Measurements from ENCODE around the gene PPP1R26. TPM values are rescaled to one million over a fixed set of nuclear protein-coding genes. Genes with fewer than 3 reads are reported as not detected.
"Not testable (repeated sequence)": the region's sequence is repeated elsewhere in the genome, so short reads cannot be mapped to it uniquely, and the experiment has no call there.

The PPP1R26 gene
- total and polyA plus RNA-seq, 4 donors = 16.1 to 37.8 (median 28.4) TPM

DNA sequence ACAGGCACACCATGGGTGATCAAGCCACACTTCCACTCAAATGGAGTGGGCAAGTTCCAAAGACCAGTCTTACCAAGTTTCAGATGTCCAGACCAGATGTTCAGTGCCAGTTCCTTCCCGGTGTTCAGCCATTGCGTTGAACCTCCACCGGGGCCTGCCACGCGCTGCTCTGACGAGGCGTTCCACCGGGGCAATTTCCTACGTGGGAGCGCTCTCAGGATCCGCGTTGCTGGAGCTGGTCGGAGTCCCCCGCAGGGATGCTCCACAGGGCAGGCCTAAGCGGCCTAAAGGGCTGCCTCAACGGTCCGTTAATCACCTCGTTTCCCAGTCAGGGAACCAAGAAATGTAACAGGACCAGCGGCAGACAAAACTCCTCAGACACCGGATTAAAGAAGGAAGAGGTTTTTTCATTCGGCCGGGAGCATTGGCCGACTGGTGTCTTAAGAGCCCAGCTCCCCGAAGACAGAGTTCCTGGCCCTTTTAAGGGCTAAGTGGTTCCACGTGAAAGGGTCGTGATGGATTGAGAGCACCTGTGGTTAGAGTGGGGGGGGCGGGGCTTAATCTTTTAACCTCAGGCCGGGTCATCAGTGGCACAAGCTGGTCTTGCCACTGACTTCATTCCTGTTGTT lies 35.7 kb upstream of the PPP1R26 start:
- no peaks in the 10 kb centered on the region for H3K9me3 ChIP-seq (ENCODE audit: control insufficient read depth, insufficient read depth, low read length)
- DNase-seq (ENCODE audit: low read depth in 4 of 6, low spot score in 6 of 6) = no peak
- WGBS (ENCODE audit: insufficient coverage) = 78% methylated on average over 26 of the region's 28 CpGs
- H3K4me1 ChIP-seq (ENCODE audit: control insufficient read depth, insufficient read depth, low read length) = peaks cover 3% of the 10 kb centered on the region
- H3K27me3 ChIP-seq (ENCODE audit: control insufficient read depth, insufficient read depth, low read length) = no peaks in the 10 kb centered on the region
- no peaks in the 10 kb centered on the region for H3K36me3 ChIP-seq (ENCODE audit: control insufficient read depth, insufficient read depth, low read length)
- no peak overlapping the region for H3K27ac ChIP-seq (ENCODE audit: low read depth, low read length)
- no peak overlapping the region for H3K4me3 ChIP-seq (ENCODE audit: low read depth, low read length)

- Histone ChIP-seq H3K27ac (ENCODE audit: low read depth, low read length) (no peak overlapping the region), H3K36me3 (ENCODE audit: control insufficient read depth, insufficient read depth, low read length) (no peaks in the 10 kb centered on the region), H3K9me3 (ENCODE audit: control insufficient read depth, insufficient read depth, low read length) (no peaks in the 10 kb centered on the region), H3K4me1 (ENCODE audit: control insufficient read depth, insufficient read depth, low read length) (no peaks in the 10 kb centered on the region), H3K4me3 (ENCODE audit: low read depth, low read length) (no peak overlapping the region), H3K27me3 (ENCODE audit: control insufficient read depth, insufficient read depth, low read length) (no peaks in the 10 kb centered on the region)
- no peak for DNase-seq (ENCODE audit: low read depth in 4 of 6, low spot score in 6 of 6)
- 91% methylated on average over 11 of the region's 12 CpGs for WGBS (ENCODE audit: insufficient coverage)
These were observed 32.5 kb upstream of the PPP1R26 start for GRCh38 chr9:135447126-135447525.

- H3K27ac ChIP-seq (ENCODE audit: low read depth, low read length) = no peak overlapping the region
- no peaks in the 10 kb centered on the region for H3K4me1 ChIP-seq (ENCODE audit: control insufficient read depth, insufficient read depth, low read length)
- DNase-seq (ENCODE audit: low read depth in 4 of 6, low spot score in 6 of 6) = peak in 1 of 6 donors; percentile 31
- no peaks in the 10 kb centered on the region for H3K36me3 ChIP-seq (ENCODE audit: control insufficient read depth, insufficient read depth, low read length)
- H3K27me3 ChIP-seq (ENCODE audit: control insufficient read depth, insufficient read depth, low read length) = no peaks in the 10 kb centered on the region
- WGBS (ENCODE audit: insufficient coverage) = 75% methylated on average over 9 of the region's 11 CpGs
- no peak overlapping the region for H3K4me3 ChIP-seq (ENCODE audit: low read depth, low read length)
- H3K9me3 ChIP-seq (ENCODE audit: control insufficient read depth, insufficient read depth, low read length) = no peaks in the 10 kb centered on the region
These were observed 30.9 kb upstream of the PPP1R26 start for GRCh38 chr9:135448663-135449100.

- H3K4me3 ChIP-seq (ENCODE audit: low read depth, low read length); H3K27me3 ChIP-seq (ENCODE audit: control insufficient read depth, insufficient read depth, low read length); H3K27ac ChIP-seq (ENCODE audit: low read depth, low read length); DNase-seq (ENCODE audit: low read depth in 4 of 6, low spot score in 6 of 6); H3K4me1 ChIP-seq (ENCODE audit: control insufficient read depth, insufficient read depth, low read length); H3K9me3 ChIP-seq (ENCODE audit: control insufficient read depth, insufficient read depth, low read length); H3K36me3 ChIP-seq (ENCODE audit: control insufficient read depth, insufficient read depth, low read length): not testable (repeated sequence)
- 83% methylated on average over 6 of the region's 11 CpGs for WGBS (ENCODE audit: insufficient coverage)
These were observed 30.1 kb upstream of the PPP1R26 start for GRCh38 chr9:135449532-135449931.

- 97% methylated on average over 7 of the region's 10 CpGs for WGBS (ENCODE audit: insufficient coverage)
- no peak for DNase-seq (ENCODE audit: low read depth in 4 of 6, low spot score in 6 of 6)
These were observed 28.6 kb upstream of the PPP1R26 start for GRCh38 chr9:135450956-135451355.

GRCh38 chr9:135451909-135452308 lies 27.7 kb upstream of the PPP1R26 start:
- H3K9me3 ChIP-seq (ENCODE audit: control insufficient read depth, insufficient read depth, low read length); H3K27ac ChIP-seq (ENCODE audit: low read depth, low read length); H3K36me3 ChIP-seq (ENCODE audit: control insufficient read depth, insufficient read depth, low read length); H3K4me1 ChIP-seq (ENCODE audit: control insufficient read depth, insufficient read depth, low read length); H3K4me3 ChIP-seq (ENCODE audit: low read depth, low read length); DNase-seq (ENCODE audit: low read depth in 4 of 6, low spot score in 6 of 6); H3K27me3 ChIP-seq (ENCODE audit: control insufficient read depth, insufficient read depth, low read length): not testable (repeated sequence)
- WGBS (ENCODE audit: insufficient coverage) = 80% methylated on average over 5 of the region's 7 CpGs

More at GRCh38 chr9:135450956-135451355, 28.6 kb upstream of the PPP1R26 start:
- H3K4me3 ChIP-seq (ENCODE audit: low read depth, low read length) = no peak overlapping the region
- no peaks in the 10 kb centered on the region for H3K36me3 ChIP-seq (ENCODE audit: control insufficient read depth, insufficient read depth, low read length)
- H3K27me3 ChIP-seq (ENCODE audit: control insufficient read depth, insufficient read depth, low read length) = no peaks in the 10 kb centered on the region
- H3K9me3 ChIP-seq (ENCODE audit: control insufficient read depth, insufficient read depth, low read length) = no peaks in the 10 kb centered on the region
- H3K27ac ChIP-seq (ENCODE audit: low read depth, low read length) = no peak overlapping the region
- H3K4me1 ChIP-seq (ENCODE audit: control insufficient read depth, insufficient read depth, low read length) = no peaks in the 10 kb centered on the region

DNA sequence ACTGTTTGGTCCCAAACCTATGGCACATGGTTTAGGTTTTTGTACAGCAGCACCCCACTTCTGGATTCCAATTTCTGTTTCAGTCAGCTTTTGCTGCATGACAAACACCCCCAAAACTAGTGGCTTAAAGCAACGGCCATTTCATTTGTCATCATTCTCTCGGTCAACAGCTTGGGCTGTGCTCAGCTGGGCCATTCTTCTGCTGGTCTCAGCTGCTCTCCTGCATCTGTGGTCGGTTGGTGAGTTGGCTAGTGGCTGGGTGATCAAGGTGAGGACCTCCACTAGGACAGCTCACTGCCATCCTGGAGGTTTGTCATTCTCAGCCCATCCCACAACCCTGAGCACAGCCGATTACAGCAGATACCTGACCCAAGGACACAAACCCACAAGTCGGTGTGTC lies 24.8 kb upstream of the PPP1R26 start:
- 100% methylated on average over 3 of the region's 5 CpGs for WGBS (ENCODE audit: insufficient coverage)

DNA sequence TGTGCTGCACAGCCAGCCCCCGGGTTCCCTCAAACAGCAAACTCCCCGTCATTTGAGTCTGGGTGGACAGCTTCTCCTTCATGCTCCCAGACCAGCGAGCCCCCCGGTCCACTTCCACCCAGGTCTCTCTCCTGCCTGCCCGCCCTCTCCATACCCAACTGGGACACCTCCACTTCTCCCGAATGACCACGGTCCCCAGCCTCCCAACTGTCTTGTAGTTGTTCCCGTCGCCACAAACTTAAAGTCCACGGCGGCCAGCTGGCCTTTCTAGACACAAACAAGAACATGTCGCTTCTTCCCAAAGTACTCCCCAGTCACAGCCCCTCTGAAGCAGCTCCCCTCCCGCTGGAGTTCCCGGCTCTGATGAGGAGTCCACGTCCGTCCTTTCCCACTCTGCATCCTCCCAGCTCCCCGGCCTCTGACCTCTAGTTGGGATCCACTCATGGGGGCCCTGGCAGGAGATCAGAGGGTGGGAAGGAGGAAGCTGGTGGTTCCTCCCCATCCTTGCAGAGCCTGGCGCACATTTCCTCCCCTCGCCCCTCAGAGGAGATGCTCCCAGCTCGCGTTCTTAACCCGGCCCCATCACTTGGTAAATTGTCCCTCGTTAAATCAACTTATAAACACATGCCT lies 24.1 kb upstream of the PPP1R26 start:
- no peaks in the 10 kb centered on the region for H3K27me3 ChIP-seq (ENCODE audit: control insufficient read depth, insufficient read depth, low read length)
- no peak overlapping the region for H3K27ac ChIP-seq (ENCODE audit: low read depth, low read length)
- no peaks in the 10 kb centered on the region for H3K9me3 ChIP-seq (ENCODE audit: control insufficient read depth, insufficient read depth, low read length)
- no peak overlapping the region for H3K4me3 ChIP-seq (ENCODE audit: low read depth, low read length)
- DNase-seq (ENCODE audit: low read depth in 4 of 6, low spot score in 6 of 6) = no peak
- WGBS (ENCODE audit: insufficient coverage) = 89% methylated on average over 13 of the region's 23 CpGs
- peaks cover 5% of the 10 kb centered on the region for H3K4me1 ChIP-seq (ENCODE audit: control insufficient read depth, insufficient read depth, low read length)
- H3K36me3 ChIP-seq (ENCODE audit: control insufficient read depth, insufficient read depth, low read length) = no peaks in the 10 kb centered on the region

More for the DNA sequence above, 24.8 kb upstream of the PPP1R26 start:
- Histone ChIP-seq H3K9me3 (ENCODE audit: control insufficient read depth, insufficient read depth, low read length) (no peaks in the 10 kb centered on the region), H3K27ac (ENCODE audit: low read depth, low read length) (no peak overlapping the region), H3K36me3 (ENCODE audit: control insufficient read depth, insufficient read depth, low read length) (no peaks in the 10 kb centered on the region), H3K4me3 (ENCODE audit: low read depth, low read length) (no peak overlapping the region), H3K4me1 (ENCODE audit: control insufficient read depth, insufficient read depth, low read length) (peaks cover 5% of the 10 kb centered on the region), H3K27me3 (ENCODE audit: control insufficient read depth, insufficient read depth, low read length) (no peaks in the 10 kb centered on the region)
- no peak for DNase-seq (ENCODE audit: low read depth in 4 of 6, low spot score in 6 of 6)

DNA sequence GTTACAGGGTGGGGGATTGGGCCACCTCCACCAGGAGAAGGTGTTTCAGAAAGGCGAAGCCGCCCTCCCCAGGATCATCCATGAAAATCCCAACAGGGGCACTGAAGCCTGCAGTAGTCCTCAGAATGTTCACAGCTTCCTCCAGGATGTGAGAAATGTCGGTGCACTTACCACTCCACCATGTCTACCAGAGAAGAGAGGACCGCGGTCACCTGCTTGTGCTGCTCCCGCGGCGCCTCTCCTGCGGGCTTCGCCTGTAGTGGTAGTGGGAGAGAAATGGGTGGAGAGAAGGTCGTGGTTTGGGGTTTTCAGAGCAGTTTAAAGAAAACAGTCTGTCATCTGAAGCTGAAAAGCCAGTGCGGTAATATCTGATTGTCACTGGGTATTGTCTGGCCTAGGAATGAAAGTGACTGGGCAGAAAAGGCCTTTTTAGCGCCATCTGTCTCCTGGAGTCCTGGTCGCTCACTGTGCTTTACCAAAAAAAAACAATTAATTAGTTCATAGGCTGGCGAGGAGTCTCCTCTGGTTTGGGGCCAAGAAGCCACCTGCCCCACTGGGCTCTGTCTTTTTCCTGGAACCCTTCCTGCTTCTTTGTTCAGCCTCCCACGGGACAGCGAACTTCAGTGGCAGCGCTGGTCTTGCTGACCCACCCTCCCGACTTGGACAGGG lies 23.0 kb upstream of the PPP1R26 start:
- H3K36me3 ChIP-seq (ENCODE audit: control insufficient read depth, insufficient read depth, low read length) = no peaks in the 10 kb centered on the region
- no peaks in the 10 kb centered on the region for H3K9me3 ChIP-seq (ENCODE audit: control insufficient read depth, insufficient read depth, low read length)
- H3K27ac ChIP-seq (ENCODE audit: low read depth, low read length) = no peak overlapping the region
- WGBS (ENCODE audit: insufficient coverage) = 43% methylated on average over 13 of the region's 19 CpGs
- DNase-seq (ENCODE audit: low read depth in 4 of 6, low spot score in 6 of 6) = peak in 2 of 6 donors; percentile 41 to 57
- H3K4me3 ChIP-seq (ENCODE audit: low read depth, low read length) = no peak overlapping the region
- H3K27me3 ChIP-seq (ENCODE audit: control insufficient read depth, insufficient read depth, low read length) = no peaks in the 10 kb centered on the region
- peaks cover 5% of the 10 kb centered on the region for H3K4me1 ChIP-seq (ENCODE audit: control insufficient read depth, insufficient read depth, low read length)

DNA sequence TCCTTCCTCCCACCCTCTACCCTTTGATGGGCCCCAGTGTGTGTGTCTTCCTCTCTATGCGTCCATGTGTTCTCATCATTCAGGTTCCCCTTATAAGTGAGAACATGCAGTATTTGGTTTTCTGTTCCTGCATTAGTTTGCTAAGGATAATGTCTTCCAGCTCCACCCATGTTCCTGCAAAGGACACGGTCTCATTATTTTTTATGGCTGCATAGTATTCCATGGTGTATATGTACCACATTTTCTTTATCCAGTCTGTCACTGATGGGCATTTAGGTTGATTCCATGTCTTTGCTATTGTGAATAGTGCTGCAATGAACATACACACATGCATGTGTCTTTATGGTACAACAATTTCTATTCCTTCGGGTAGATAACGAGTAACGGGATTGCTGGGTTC lies 21.1 kb upstream of the PPP1R26 start:
- not testable (repeated sequence) for DNase-seq (ENCODE audit: low read depth in 4 of 6, low spot score in 6 of 6); H3K4me1 ChIP-seq (ENCODE audit: control insufficient read depth, insufficient read depth, low read length); H3K36me3 ChIP-seq (ENCODE audit: control insufficient read depth, insufficient read depth, low read length); H3K4me3 ChIP-seq (ENCODE audit: low read depth, low read length); H3K27ac ChIP-seq (ENCODE audit: low read depth, low read length); H3K9me3 ChIP-seq (ENCODE audit: control insufficient read depth, insufficient read depth, low read length); H3K27me3 ChIP-seq (ENCODE audit: control insufficient read depth, insufficient read depth, low read length)
- 100% methylated on average over 1 of the region's 5 CpGs for WGBS (ENCODE audit: insufficient coverage)
